ENCODE results near the gene EMP1.

Gene EMP1, protein sequence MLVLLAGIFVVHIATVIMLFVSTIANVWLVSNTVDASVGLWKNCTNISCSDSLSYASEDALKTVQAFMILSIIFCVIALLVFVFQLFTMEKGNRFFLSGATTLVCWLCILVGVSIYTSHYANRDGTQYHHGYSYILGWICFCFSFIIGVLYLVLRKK

DNA sequence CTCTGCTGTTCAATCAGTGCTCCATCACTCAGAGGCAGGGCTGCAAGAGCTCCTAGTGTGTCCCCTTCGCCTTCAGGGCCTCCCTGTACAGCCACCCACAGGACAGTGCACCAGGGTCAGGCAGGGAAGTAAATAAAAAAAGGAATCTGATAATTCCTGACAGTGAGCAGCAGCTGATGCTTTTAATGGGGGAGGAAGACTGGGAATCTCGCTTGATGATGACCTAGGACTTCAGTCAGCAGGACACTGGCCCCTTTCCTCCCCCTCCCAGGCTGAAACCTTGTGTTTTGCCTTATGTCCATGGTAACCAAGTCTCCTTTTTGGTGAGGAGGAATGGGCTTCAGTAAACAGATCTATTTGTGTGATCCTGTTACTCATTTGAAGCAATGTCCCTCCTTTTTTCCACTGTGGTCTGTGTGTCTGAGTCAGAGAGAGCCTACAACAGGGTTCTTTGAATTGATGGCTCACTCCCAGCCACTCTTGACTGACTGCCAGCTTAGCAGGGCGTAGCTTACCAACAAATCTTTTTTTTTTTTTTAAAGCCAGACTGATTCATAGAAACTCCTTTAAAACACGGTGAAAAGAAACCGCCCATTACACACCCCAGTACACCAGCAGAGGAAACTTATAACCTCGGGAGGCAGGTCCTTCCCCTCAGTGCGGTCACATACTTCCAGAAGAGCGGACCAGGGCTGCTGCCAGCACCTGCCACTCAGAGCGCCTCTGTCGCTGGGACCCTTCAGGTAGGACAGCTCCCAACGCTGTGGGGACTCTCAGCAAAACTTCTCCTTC lies at the start of gene EMP1:
TSS of gene EMP1 (plus strand) at position 597 of the 792 bp plus-strand sequence. CDS start 14,785 bp downstream, outside the sequence.
- peak; percentile 43 for DNase-seq

DNA sequence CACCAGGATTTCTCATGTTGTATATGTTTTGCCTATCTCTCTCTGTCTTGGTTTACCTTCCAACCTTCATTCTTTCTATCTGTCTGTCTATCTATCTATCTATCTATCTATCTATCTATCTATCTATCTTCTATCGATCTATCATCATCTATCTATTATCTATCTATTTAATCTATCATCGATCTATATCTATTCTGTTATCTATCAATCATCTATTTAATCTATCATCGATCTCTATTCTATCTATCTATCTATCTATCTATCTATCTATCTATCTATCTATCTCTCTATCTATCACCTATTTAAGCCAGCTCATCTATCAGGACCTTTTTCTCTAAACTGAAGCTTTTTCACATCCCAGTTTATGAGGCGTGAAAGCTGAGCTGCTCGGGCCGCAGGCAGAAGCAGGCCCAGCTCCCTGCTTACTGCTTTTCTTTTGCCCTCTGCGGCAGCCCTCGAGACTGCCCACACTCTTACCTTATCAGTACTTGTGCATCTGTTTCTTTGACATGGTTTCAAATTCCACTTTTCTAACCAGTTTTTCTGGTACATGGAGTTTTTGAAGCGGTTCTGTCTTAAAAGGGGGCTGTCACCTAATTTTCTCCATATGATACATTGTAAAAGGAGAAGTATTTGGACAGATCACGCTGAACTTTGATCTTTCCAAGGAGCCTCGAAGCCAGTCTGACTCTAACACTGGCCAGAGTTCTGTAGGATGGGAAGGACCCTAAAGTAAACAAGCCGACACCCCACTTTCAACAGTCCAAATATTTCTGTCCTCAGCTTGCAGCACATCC lies 48.6 kb upstream of the EMP1 start:
- no peak for DNase-seq

DNA sequence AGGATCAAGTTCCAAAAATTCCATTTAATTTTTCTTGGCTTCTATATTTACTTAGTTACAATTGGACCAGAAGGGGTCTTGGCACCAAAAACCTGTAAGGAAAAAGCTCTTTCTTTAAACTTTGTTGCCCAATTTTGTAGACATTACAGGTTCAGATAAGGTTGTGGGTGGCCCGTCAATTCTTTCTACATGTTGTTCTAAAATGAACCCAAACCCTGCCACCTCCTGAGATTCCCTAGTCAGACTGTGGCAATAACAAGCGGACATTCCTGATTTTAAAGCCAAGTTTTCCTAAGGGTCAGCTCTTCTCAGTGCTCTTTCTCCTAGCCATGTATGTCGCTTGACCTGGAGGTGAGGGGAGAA lies 48.1 kb upstream of the EMP1 start:
- DNase-seq: no peak

DNA sequence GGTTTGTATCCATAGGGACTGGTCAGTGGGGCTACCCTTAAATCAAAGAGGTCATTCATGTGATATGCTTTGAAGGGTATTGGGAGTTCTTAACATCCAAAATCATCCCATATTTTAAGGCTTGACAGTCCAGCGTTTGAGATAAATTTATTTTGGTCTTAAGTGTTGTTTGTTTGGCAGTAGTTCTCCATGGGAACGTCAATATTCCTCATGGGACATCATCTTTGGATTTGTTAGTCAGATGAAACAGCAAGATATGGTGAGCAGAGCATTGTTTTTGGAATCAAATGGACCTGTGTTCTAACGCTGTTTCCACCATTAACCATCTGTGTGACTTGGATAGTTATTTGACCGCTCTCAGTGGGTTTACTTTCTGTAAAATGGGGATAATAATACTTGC lies 47.1 kb upstream of the EMP1 start:
- no peak for DNase-seq

DNA sequence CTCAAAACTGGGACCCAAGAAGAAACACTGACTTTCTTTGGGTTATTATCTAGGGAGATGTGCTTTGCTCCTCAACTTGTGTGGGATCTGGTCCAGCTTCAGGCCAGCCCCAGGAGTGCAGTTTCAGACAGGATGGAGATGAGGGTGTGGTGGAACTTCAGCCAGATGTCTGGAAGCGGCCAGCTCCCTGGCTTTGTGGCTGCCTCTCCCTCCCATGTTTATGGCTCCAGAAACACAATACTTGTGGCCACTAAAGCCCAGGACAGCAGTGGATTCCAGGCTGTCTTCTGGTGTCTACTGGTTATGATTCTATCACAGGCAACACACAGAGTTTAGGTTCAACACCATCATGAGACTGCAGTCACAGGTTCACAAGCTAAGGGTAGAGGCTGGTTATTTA lies 44.2 kb upstream of the EMP1 start:
- no peak for DNase-seq

DNA sequence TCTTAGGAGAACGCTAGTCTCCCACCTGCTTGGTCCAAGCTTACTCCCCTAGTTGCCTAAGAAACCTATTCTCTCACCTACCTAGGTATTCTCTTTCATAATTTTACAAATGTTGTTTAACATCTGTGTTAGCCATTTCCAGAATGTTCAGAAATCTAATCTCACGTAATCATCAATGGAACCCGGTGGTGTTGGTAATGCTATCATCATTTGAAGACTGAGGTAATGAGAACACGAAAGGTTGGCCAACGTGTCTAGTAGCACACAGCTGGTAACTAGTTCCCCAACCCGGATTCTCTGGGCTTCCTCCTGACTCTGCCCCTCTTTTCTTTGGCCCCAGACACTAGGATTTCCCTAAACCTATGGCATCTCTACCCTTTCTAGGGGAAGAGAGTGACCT lies 43.8 kb upstream of the EMP1 start:
- no peak for DNase-seq

DNA sequence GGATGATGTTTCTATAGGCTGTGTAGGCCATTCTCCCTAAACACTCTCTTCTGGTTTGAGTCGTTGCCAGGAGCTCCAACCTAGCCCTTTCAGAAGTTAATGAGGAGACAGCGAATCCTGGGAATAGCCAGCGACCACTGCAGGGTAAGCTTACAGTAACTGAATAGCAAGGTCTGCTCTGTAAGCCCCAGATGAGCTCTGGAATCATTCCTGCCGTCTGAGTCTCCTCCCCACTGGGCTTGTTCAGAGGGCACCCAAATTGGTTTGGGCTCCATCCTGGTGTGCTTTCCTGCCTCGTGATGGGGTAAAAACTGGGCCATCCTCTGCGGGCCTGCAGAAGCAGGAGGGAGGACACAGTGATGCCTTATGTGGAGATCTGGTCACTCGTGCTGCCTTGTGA lies 43.3 kb upstream of the EMP1 start:
- DNase-seq: no peak

DNA sequence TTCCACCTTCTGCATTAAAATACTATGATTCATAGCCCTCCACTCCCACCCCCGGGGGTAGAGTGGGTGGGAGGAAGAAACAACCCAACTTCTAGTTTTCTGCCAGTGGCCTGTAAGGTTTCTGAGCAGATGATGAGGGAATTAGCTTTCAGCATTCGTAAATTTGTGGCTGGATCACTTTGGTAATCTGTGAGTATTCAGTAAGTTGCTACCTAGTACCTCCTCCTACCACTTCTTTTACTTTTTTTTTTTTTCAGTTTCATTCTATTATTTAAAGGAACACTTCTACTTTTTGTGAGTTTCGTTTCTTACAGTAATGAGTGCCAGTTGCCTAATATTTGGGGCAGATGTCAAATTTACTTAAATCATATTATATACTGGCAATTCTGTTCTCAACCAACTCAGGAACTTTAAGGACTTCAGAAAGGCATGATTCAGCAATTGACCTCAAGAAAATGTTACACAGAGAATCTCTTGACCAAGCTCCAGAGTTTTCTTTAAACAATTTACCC lies 42.4 kb upstream of the EMP1 start:
- DNase-seq: no peak

DNA sequence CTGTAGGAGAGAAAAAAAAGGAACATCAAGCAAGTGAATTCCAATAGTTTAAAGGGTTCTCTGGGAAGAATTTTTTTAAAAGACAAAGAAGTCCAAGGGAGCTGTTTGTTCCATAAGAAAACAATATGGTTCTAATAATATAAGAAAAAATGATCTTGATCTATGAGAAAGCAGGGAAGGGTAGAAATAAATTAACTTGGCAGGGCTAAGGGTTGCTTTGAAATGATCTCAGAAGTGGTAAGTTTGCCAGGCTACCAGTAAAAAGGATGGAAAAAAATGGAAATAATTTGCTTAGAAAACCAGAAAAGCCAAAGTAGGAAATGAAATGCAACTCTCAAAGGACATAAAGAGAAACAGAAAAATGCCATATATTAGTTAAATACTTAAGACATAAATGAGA lies 41.7 kb upstream of the EMP1 start:
- DNase-seq: no peak

DNA sequence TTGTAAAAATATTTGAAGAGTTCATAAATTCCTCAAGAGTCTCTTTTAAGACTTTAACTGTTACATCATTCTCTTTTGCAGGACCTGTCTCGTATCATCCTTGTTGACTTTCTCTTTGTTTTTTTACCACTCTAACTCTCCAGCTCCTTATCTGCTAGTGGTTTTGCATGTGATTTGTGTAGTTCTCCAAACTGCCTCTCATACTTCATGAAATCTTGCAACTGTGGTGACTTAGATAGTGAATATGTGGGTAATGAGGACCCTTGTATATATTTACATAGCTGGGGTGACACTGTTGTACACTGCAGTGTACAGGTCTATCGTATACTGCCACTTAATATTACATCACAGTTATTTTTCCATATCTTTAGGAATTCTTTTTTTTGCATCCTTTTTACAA lies 40.2 kb upstream of the EMP1 start:
- no peak for DNase-seq

DNA sequence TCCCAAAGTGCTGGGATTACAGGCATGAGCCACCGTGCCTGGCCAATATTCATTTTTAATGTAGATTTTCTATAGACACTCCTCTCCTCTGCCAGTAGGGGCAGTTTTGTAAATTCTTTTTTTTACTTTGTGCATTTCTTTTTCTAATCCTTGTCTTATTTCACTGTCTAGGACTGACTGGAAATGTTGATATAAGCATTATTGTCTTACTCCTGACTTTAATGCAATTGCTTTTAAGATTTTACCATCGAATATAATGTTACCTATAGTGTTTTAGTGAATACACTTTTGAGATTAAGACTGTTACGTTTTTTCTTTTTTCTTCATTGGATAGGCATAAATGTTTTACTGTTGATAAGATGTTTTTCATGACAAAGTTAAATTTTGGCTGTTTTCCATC lies 35.4 kb upstream of the EMP1 start:
- no peak for DNase-seq

DNA sequence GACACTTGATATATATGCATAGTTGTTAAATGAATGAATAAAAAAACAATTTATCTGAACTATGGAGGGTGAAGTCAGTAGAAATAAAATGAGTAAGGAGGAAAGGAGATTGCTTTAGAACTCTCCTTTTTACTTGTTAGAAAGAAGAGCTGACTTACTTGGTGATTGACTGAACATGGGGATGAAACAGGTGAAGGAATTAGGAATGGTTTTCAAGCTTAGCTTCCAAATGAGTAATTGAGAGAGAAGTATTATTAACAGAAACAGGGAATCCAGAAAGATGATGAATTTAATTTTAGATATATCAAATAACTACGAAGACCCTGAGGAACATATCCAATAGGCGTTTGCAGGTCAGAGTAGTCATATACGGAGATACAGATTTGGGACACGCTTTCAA lies 33.6 kb upstream of the EMP1 start:
- DNase-seq: no peak

DNA sequence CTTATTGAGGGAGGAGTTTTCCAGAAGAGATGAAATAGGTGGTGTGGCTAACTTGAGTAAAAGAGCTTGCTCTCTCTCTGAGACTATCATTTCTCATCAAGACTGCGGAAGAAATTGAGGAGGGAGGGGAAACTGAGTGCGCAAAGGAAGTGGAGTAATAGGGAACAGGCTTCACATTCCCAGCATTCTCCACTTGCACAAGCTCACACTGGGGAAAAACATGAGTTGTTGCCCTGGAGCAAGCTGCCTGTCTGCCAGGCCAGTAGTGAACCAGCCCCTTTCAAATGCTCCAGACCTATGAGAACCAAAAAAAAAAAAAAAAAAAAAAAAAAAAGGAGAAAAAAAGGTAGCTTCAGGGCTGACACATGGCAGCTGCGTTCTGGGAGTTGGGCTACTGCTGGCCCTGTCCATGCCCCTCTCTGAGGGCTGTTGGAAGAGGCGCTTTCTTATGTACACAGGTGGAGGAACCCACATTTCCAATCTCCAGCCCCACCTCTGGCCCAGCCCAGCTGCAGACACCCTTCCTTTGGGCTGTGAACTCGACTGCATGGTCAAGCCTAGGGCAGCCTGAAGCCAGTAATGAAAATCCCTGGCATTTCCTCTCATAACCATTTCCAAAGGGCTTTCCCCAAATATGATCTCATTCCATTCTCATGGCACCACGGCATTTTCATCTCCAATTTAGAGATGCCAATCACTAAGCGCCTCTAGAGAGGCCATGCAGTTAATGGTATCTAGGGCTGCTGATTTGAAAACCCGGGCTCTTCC lies 32.5 kb upstream of the EMP1 start:
- no peak for DNase-seq

DNA sequence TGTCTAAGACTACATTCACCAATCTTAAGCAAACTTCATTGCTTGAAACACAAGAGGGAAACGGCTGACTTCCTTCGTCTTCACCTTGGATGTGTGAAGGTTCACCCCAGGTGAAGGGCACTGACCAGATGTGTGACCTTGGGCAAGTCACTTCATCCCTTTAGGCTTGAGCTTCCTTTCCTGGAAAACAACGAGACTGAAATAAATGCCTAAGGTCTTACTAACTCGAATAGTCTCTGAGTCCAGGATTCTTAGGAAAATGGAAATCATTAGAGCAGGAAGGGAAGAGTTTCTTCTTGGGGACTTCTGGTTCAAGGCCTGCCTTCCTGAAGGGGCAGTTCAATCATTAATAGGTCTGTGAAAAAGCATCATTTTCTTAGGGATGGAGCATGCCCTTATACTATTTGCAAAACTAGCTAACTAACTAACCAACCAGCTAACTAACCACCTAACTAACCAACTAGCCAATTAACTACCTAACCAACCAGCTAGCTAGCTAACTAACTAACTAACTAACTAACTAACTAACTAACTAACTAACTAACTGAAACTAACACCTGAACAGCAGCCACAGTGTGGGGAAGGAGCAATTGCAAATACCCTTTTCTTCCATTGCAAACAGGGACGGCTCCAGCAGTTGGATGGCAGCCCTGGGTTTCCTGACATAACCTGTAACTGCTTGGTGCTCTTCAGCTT lies 31.5 kb upstream of the EMP1 start:
- DNase-seq: no peak

DNA sequence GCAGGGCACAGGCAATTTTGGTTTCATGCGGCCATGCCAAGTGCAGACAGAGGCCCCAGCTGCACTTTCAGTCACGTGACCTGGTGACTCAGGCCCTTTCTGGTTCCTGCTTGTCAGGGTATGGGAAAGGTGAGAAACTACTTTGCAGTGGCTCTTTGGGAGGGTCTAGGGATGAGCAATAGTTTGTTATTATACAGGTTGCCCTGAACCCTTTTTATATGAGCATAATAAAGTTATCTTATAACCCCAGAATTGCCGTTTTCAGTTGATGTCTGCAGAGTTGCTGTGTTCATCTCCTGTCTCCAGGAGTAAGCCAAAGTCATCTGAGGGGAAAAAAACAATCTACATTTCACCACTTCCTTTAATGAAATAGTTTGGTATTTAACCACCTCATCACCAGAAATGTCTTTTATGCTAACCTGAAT lies 30.9 kb upstream of the EMP1 start:
- peak; percentile 1 for DNase-seq

DNA sequence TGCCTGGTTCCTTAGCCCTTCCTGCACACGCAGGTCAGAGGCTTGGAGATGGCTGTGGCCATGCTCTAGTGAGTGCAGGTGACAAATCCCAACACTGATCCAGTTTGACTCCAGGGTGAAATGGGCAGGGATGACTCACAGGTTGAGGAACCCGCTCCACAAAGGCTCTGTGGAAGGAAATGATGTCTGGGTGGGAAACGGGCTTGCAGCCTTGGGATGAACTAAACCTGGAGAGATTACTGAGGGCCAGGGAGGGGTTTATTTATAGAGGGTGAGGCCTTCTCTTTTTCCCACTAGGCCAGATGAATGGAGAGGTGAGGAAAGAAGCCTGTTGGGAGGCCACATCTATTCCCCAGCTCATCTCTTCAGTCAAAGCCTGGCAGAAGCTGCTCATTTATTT lies 29.3 kb upstream of the EMP1 start:
- no peak for DNase-seq

DNA sequence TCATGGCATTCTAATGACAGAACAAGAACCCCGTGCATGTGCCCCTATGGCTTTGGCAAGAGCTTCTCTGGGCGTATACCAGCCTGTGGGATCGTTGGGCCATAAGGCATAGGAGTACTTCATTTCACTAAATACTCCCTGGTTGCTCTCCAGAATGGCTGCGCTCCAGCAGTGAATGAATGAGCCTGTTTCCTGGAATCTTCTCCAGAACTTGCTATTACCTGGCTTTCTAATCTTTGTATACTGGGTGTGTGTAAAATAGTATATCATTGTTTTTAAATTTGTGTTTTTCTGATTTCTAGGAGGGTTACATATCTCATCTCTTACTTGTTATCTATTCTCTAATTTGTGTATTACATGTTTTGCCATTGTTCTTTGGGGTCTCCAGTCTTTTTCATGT lies 28.6 kb upstream of the EMP1 start:
- no peak for DNase-seq

DNA sequence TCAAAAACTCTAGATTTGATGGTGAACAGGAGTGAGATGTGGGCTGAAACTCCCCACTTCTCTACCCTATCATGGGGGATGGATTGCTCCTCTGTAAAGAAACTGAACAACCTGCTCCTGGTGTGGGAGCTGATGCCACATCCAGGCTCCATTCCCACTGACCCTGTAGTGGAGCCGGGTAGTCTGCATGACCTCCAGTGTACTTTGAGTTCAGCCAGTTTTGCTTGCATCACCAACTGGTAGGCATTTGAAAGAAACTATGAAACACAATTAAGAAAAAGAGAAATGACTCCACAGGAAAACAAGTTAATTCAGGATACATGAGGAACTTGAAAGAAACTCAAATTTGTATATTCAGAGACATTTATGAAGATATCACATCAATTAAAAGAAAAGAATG lies 27.3 kb upstream of the EMP1 start:
- no peak for DNase-seq

DNA sequence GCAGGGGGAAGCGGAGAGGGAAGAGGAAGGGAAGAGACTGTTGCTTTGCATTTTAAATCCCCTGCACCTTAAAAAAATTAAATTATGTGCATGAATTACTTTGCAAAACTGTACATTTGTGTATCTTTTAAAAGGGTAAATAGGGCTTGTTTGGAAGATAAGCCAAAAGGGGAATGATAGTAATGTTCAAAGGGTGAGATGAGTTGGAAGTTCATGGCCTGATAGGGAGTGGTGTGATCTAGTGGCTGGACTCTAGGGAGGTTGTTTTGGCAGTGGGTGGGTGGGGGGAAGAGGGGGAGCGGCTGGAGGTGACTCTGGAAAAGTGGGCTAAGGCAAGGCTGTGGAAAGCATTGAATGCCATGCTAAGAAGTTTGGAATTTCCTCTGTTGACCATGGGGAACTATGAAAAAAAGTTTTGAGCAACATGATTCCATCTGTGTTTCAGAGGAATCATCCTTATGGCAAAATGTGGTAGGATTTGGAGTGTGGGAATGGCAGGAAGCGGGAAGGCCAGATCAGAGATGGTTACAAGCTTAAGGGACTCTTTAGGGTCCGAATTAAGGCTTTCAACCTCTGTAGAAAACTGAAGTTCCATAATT lies 25.5 kb upstream of the EMP1 start:
- no peak for DNase-seq

DNA sequence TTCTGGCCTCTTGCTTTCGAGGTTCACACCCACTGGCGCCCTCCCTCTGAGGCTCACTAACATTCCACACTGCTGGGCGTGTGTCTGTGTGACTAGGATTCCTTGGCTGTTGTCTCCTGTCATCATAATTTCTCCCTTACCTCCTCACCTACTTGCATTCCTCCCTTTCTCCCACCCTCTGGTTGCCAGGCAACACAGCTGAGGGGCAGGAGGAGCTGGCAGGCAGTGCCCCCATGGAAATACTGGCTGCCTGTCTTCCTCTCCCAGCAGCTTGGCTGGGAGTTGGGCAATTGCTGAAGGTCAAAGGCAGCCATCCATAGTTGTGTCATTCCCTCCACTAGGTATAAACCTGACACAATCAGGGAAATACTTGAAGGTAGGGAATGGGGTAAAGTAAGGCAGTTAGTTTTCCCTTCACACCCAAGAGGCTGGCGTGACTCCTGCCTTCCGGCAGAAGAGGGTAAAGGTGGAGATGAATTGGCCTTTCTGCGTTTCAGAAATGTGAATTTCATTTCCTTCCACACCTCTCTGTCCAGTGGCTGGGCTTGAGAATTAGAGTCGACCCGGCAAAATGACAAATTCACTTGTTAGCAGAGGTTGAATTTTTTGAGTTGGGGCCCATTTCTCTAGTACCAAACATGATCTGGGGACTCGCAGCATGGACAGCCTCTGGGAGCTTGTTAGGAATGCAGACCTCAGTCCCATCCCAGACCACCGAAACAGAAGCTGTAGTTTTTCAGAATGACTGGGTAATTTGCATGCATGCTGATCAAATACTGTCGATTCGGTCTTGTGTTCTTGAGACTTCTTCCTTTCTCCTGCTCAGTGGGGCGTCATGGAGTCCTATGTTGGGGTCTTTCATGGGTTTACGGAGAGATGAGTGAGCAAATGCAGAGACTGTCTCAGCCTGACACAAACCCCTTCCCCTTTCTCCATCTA lies 24.3 kb upstream of the EMP1 start:
- DNase-seq: peak; percentile 7
